Dedifferentiated amniotic fluid mesenchymal stem cell (primary cell): ENCODE data around the gene TXNRD2.

ENCODE experiments used
- DNase-seq: peaks from one replicate; pipeline ENCODE4 v3.0.0-alpha.2; 2016; ENCODE audit errors: extremely low spot score

The TXNRD2 gene

GRCh38 chr22:19980766-19981165, 39.1 kb upstream of the TXNRD2 start:
- no peak for DNase-seq

- no peak for DNase-seq
Observed at GRCh38 chr22:19979712-19980493, 38.3 kb upstream of the TXNRD2 start.

- no peak for DNase-seq
Observed at GRCh38 chr22:19978748-19979147, 37.1 kb upstream of the TXNRD2 start.

GRCh38 chr22:19977296-19978243, 36.0 kb upstream of the TXNRD2 start:
- no peak for DNase-seq

GRCh38 chr22:19976671-19977070, 35.1 kb upstream of the TXNRD2 start:
- DNase-seq, result no peak

GRCh38 chr22:19975707-19976035, 34.1 kb upstream of the TXNRD2 start:
- DNase-seq, result no peak

GRCh38 chr22:19974935-19975706, 33.5 kb upstream of the TXNRD2 start:
- no peak for DNase-seq

GRCh38 chr22:19974268-19974861, 32.7 kb upstream of the TXNRD2 start:
- no peak for DNase-seq

- DNase-seq, result no peak
Observed at GRCh38 chr22:19973551-19974267, 32.1 kb upstream of the TXNRD2 start.

GRCh38 chr22:19972652-19973550, 31.3 kb upstream of the TXNRD2 start:
- DNase-seq, result no peak

- no peak for DNase-seq
Observed at GRCh38 chr22:19972251-19972650, 30.6 kb upstream of the TXNRD2 start.

GRCh38 chr22:19971276-19972124, 29.9 kb upstream of the TXNRD2 start:
- no peak for DNase-seq

GRCh38 chr22:19970479-19971275, 29.1 kb upstream of the TXNRD2 start:
- DNase-seq, result no peak

GRCh38 chr22:19970031-19970478, 28.4 kb upstream of the TXNRD2 start:
- no peak for DNase-seq

GRCh38 chr22:19969141-19969928, 27.7 kb upstream of the TXNRD2 start:
- DNase-seq, result no peak

GRCh38 chr22:19968450-19968891, 26.9 kb upstream of the TXNRD2 start:
- DNase-seq, result no peak

- DNase-seq, result no peak
Observed at GRCh38 chr22:19967850-19968449, 26.3 kb upstream of the TXNRD2 start.
